GM12878 (cell line): ENCODE measurements around the gene ACTL8. TPM values are rescaled to one million over a fixed set of nuclear protein-coding genes. Genes with fewer than 3 reads are reported as not detected.

Experiments used
- ATAC-seq: fragments of 200-7000 bp; cut with Tn5 transposase; 3 replicates; pipeline ENCODE4 v1.9.1; 2020; ENCODE audit warnings: mild to moderate bottlenecking, moderate library complexity
- BruUV-seq: library from RNA; stranded (reverse); fragments of 400-500 nt; replicated peaks from 2 replicates; lab custom pipeline; 2021; lab: Mats Ljungman, UMichigan
- CTCF ChIA-PET: fragments of 300-600 bp; sonication (Branson Sonifier 250); formaldehyde crosslinking; extraction: SDS; loops from one replicate; lab custom pipeline; 2021; ENCODE audit warnings: inconsistent platforms; lab: Yijun Ruan, JAX
- POLR2A ChIA-PET: fragments of 350-600 bp; formaldehyde crosslinking; extraction: SDS; loops from one replicate; lab custom pipeline; 2021; ENCODE audit warnings: inconsistent platforms; lab: Charles Lee
- RAD21 ChIA-PET: fragments of 300-600 bp; sonication (Branson Sonifier 250); formaldehyde crosslinking; loops from one replicate; lab custom pipeline; 2023; ENCODE audit warnings: antibody characterized with exemption; ENCODE audit not compliant: unreplicated experiment; lab: Charles Lee
- SMC1A ChIA-PET: fragments of 300-600 bp; sonication (Branson Sonifier 250); formaldehyde crosslinking; loops from one replicate; lab custom pipeline; 2023; ENCODE audit not compliant: unreplicated experiment, uncharacterized antibody; lab: Charles Lee
- DNase-seq: peaks from one replicate; pipeline ENCODE4 v3.0.0-alpha.2; 2011; ENCODE audit warnings: low read depth, low spot score
- FAIRE-seq: peaks from 3 replicates; lab custom pipeline; 2011; peaks lifted over from hg19 to GRCh38; lab: Jason Lieb, UNC
- H2AFZ ChIP-seq: 2 replicates; pipeline ENCODE4 v1.6.0; 2011; ENCODE audit warnings: low read depth, low read length, control low read depth; ENCODE audit not compliant: control insufficient read depth
- H3K27ac ChIP-seq: 2 replicates; pipeline ENCODE4 v1.5.1; 2011; ENCODE audit warnings: control low read depth; ENCODE audit not compliant: control insufficient read depth, insufficient read depth
- H3K27me3 ChIP-seq, 2 experiments: replicated peaks in 1 of 2; 2 replicates each; pipeline versions ENCODE4 v1.6.0 to v1.6.1; 2011; ENCODE audit warnings: low read length in 1 of 2; ENCODE audit not compliant: control insufficient read depth in 2 of 2, insufficient read depth in 2 of 2
- H3K36me3 ChIP-seq, 2 experiments: 2 replicates each; pipeline ENCODE4 v1.5.1; 2011; ENCODE audit warnings: low read length in 1 of 2; ENCODE audit not compliant: control insufficient read depth in 2 of 2, insufficient read depth in 2 of 2
- H3K4me1 ChIP-seq: 2 replicates; pipeline ENCODE4 v1.6.1; 2011; ENCODE audit warnings: mild to moderate bottlenecking, low read length, moderate library complexity, mixed read lengths; ENCODE audit not compliant: control insufficient read depth, insufficient read depth
- H3K4me2 ChIP-seq: 2 replicates; pipeline ENCODE4 v1.6.0; 2011; ENCODE audit warnings: control low read depth; ENCODE audit not compliant: control insufficient read depth, insufficient read depth
- H3K4me3 ChIP-seq: fragments of 200-600 bp; sonication (generic); 2 replicates; pipeline ENCODE4 v1.5.1; 2016
- H3K79me2 ChIP-seq: 2 replicates; pipeline ENCODE4 v1.6.0; 2011; ENCODE audit warnings: low read length; ENCODE audit not compliant: control insufficient read depth, insufficient read depth
- H3K9ac ChIP-seq: 2 replicates; pipeline ENCODE4 v1.8.0; 2011; ENCODE audit warnings: low read length, control low read depth, mixed read lengths; ENCODE audit not compliant: control insufficient read depth, insufficient read depth
- H3K9me3 ChIP-seq: replicated peaks from 3 replicates; pipeline ENCODE4 v1.5.1; 2011; ENCODE audit warnings: mild to moderate bottlenecking, low read length; ENCODE audit not compliant: control insufficient read depth, insufficient read depth
- H4K20me1 ChIP-seq: 2 replicates; pipeline ENCODE4 v1.6.0; 2011; ENCODE audit not compliant: control insufficient read depth, insufficient read depth
- FOXM1 ChIP-seq: IDR thresholded peaks from 2 replicates; pipeline ENCODE4 v1.6.1; 2012; ENCODE audit warnings: low read depth, mild to moderate bottlenecking, inconsistent platforms, low read length, moderate library complexity
- MEF2B ChIP-seq: fragments of 450-650 bp; IDR thresholded peaks from 2 replicates; pipeline ENCODE4 v1.6.1; 2018; ENCODE audit warnings: mild to moderate bottlenecking, moderate library complexity; ENCODE audit not compliant: partially characterized antibody, poor library complexity, severe bottlenecking
- MTA3 ChIP-seq: IDR thresholded peaks from 2 replicates; pipeline ENCODE4 v1.6.1; 2012; ENCODE audit warnings: low read length, inconsistent platforms, borderline replicate concordance
- NBN ChIP-seq: fragments of 450-650 bp; IDR thresholded peaks from 2 replicates; pipeline ENCODE4 v1.6.1; 2016
- NFXL1 ChIP-seq: fragments of 450-650 bp; IDR thresholded peaks from 2 replicates; pipeline ENCODE4 v1.6.1; 2017; ENCODE audit warnings: antibody characterized with exemption, mild to moderate bottlenecking, borderline replicate concordance
- POLR2AphosphoS5 ChIP-seq: IDR thresholded peaks from 2 replicates; pipeline ENCODE4 v1.6.1; 2011; ENCODE audit warnings: mild to moderate bottlenecking, low read length, inconsistent platforms
- SMAD1 ChIP-seq: fragments of 450-650 bp; IDR thresholded peaks from 2 replicates; pipeline ENCODE4 v1.6.1; 2018; ENCODE audit warnings: mild to moderate bottlenecking, low read depth; ENCODE audit not compliant: partially characterized antibody
- SREBF2 ChIP-seq: IDR thresholded peaks from 2 replicates; pipeline ENCODE4 v1.6.1; 2012; ENCODE audit warnings: mild to moderate bottlenecking, low read length
- SUPT20H ChIP-seq: IDR thresholded peaks from 2 replicates; pipeline ENCODE4 v1.6.1; 2011; ENCODE audit warnings: low read depth, mild to moderate bottlenecking, low read length, moderate library complexity, borderline replicate concordance; ENCODE audit not compliant: control insufficient read depth
- TBL1XR1 ChIP-seq: IDR thresholded peaks from 2 replicates; pipeline ENCODE4 v1.6.1; 2012; ENCODE audit warnings: low read depth, low read length, improper control_type of control experiment
- ZNF274 ChIP-seq: IDR thresholded peaks from one replicate; pipeline ENCODE4 v1.8.0; 2011; ENCODE audit not compliant: insufficient read length, insufficient read depth
- WGBS: methylation state at CpG from one replicate; pipeline ENCODE4 v1.1.6; 2016; ENCODE audit warnings: low lambda C conversion rate; ENCODE audit not compliant: insufficient replicate concordance, insufficient coverage; ENCODE audit errors: missing lambda C conversion rate; 5-methylcytosine and 5-hydroxymethylcytosine counted together
- in situ Hi-C: fragments of 300-500 bp; cut with MboI; formaldehyde crosslinking; loops from 9 replicates; pipeline ENCODE4 v1.14.3; 2018; ENCODE audit warnings: mixed read lengths
- intact Hi-C: fragments of 100-400 bp; cut with micrococcal nuclease; formaldehyde crosslinking; loops from one replicate; pipeline ENCODE4 v1.14.2; 2022; ENCODE audit not compliant: unreplicated experiment
- polyA plus RNA-seq, 11 experiments: library from polyadenylated mRNA; depleted of rRNA in 4 of 11; unstranded in 6 of 11; stranded (reverse) in 5 of 11; fragments of >200 nt; fragmentation: Nextera tagmentation in 4 of 11; fragmentation: Illumina TruSeq in 1 of 11; extraction: Ambion mirVana in 4 of 11; extraction: Trizol in 1 of 11; gene quantifications; 1 replicate in 1 of 11; 2 replicates in 10 of 11; pipeline versions ENCODE4 v1.2.1 to v1.2.3, GENCODE V29; 2011 to 2016; ENCODE audit warnings: inconsistent platforms in 2 of 11, missing spikeins in 2 of 11, low read depth in 1 of 11
- total RNA-seq, 4 experiments: library from RNA; depleted of rRNA in 3 of 4; stranded (reverse); fragments of >200 nt in 3 of 4; fragmentation: Illumina TruSeq in 1 of 4; extraction: Trizol in 1 of 4; gene quantifications; 2 replicates each; pipeline versions ENCODE4 v1.2.1 to v1.2.3, GENCODE V29; 2013 to 2021
- TF ChIP-seq, protein P1 (sequence below): IDR thresholded peaks from 2 replicates; pipeline ENCODE4 v1.6.1; 2012; ENCODE audit warnings: low read depth, low read length, improper control_type of control experiment
- TF ChIP-seq, protein P2 (sequence below): fragments of 450-650 bp; IDR thresholded peaks from 2 replicates; pipeline ENCODE4 v1.6.1; 2017; ENCODE audit warnings: mild to moderate bottlenecking, moderate library complexity
- TF ChIP-seq, protein P3 (sequence below): fragments of 450-650 bp; conservative IDR thresholded peaks from 2 replicates; pipeline ENCODE4 v1.6.1; 2017; ENCODE audit warnings: mild to moderate bottlenecking, moderate library complexity

ACTL8 gene
- total and polyA plus RNA-seq, 10 of the 15 experiments (the other 5 are each of a cell fraction or from before 2014, with no cell fraction given), result 0.05 to 0.27 TPM; not detected in 8

- Histone ChIP-seq H3K4me1 (no peaks in the 10 kb centered on the region), H2AFZ (no peak overlapping the region), H3K4me3 (no peak overlapping the region), H3K4me2 (no peak overlapping the region), H3K36me3 (no peaks in the 10 kb centered on the region), H3K27ac (no peak overlapping the region), H3K27me3 (no peaks in the 10 kb centered on the region; a peak in 2 of 4 replicates), H4K20me1 (no peaks in the 10 kb centered on the region), H3K9me3 (no peaks in the 10 kb centered on the region), H3K79me2 (no peaks in the 10 kb centered on the region), H3K9ac (no peak overlapping the region)
- RAD21 ChIA-PET, result no interaction called here
- in situ Hi-C loops (no loop called here), intact Hi-C loops (no loop called here)
- FAIRE-seq (no peak), ATAC-seq (no peak), DNase-seq (no peak)
- POLR2A ChIA-PET, result no interaction called here
- WGBS, result 3% methylated on average over 5 of the region's 5 CpGs
- BruUV-seq, result no TSS peak
- SMC1A ChIA-PET, result interaction anchor here (0.6 kb wide), 1 partner anchor 96 kb away, joined by 3 read pairs; no protein-coding TSS in a partner anchor
- CTCF ChIA-PET, result interaction anchor here (0.6 kb wide), 1 partner anchor 354 kb away, joined by 4 read pairs; no protein-coding TSS in a partner anchor
- TF ChIP-seq, protein P1, sequence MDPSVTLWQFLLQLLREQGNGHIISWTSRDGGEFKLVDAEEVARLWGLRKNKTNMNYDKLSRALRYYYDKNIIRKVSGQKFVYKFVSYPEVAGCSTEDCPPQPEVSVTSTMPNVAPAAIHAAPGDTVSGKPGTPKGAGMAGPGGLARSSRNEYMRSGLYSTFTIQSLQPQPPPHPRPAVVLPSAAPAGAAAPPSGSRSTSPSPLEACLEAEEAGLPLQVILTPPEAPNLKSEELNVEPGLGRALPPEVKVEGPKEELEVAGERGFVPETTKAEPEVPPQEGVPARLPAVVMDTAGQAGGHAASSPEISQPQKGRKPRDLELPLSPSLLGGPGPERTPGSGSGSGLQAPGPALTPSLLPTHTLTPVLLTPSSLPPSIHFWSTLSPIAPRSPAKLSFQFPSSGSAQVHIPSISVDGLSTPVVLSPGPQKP, result no peak
- TF ChIP-seq POLR2AphosphoS5 (no peak), MTA3 (no peak), FOXM1 (no peak), SREBF2 (no peak), NFXL1 (no peak), NBN (no peak), SUPT20H (no peak), SMAD1 (no peak), TBL1XR1 (no peak), MEF2B (no peak), ZNF274 (no peak)
- TF ChIP-seq, protein P2, sequence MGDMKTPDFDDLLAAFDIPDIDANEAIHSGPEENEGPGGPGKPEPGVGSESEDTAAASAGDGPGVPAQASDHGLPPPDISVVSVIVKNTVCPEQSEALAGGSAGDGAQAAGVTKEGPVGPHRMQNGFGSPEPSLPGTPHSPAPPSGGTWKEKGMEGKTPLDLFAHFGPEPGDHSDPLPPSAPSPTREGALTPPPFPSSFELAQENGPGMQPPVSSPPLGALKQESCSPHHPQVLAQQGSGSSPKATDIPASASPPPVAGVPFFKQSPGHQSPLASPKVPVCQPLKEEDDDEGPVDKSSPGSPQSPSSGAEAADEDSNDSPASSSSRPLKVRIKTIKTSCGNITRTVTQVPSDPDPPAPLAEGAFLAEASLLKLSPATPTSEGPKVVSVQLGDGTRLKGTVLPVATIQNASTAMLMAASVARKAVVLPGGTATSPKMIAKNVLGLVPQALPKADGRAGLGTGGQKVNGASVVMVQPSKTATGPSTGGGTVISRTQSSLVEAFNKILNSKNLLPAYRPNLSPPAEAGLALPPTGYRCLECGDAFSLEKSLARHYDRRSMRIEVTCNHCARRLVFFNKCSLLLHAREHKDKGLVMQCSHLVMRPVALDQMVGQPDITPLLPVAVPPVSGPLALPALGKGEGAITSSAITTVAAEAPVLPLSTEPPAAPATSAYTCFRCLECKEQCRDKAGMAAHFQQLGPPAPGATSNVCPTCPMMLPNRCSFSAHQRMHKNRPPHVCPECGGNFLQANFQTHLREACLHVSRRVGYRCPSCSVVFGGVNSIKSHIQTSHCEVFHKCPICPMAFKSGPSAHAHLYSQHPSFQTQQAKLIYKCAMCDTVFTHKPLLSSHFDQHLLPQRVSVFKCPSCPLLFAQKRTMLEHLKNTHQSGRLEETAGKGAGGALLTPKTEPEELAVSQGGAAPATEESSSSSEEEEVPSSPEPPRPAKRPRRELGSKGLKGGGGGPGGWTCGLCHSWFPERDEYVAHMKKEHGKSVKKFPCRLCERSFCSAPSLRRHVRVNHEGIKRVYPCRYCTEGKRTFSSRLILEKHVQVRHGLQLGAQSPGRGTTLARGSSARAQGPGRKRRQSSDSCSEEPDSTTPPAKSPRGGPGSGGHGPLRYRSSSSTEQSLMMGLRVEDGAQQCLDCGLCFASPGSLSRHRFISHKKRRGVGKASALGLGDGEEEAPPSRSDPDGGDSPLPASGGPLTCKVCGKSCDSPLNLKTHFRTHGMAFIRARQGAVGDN, result no peak
- TF ChIP-seq, protein P3, sequence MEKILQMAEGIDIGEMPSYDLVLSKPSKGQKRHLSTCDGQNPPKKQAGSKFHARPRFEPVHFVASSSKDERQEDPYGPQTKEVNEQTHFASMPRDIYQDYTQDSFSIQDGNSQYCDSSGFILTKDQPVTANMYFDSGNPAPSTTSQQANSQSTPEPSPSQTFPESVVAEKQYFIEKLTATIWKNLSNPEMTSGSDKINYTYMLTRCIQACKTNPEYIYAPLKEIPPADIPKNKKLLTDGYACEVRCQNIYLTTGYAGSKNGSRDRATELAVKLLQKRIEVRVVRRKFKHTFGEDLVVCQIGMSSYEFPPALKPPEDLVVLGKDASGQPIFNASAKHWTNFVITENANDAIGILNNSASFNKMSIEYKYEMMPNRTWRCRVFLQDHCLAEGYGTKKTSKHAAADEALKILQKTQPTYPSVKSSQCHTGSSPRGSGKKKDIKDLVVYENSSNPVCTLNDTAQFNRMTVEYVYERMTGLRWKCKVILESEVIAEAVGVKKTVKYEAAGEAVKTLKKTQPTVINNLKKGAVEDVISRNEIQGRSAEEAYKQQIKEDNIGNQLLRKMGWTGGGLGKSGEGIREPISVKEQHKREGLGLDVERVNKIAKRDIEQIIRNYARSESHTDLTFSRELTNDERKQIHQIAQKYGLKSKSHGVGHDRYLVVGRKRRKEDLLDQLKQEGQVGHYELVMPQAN, result no peak
These were observed 120.2 kb downstream of the ACTL8 start for GRCh38 chr1:17875171-17875881.
